ENCODE data around the gene BAZ1B.

DNA sequence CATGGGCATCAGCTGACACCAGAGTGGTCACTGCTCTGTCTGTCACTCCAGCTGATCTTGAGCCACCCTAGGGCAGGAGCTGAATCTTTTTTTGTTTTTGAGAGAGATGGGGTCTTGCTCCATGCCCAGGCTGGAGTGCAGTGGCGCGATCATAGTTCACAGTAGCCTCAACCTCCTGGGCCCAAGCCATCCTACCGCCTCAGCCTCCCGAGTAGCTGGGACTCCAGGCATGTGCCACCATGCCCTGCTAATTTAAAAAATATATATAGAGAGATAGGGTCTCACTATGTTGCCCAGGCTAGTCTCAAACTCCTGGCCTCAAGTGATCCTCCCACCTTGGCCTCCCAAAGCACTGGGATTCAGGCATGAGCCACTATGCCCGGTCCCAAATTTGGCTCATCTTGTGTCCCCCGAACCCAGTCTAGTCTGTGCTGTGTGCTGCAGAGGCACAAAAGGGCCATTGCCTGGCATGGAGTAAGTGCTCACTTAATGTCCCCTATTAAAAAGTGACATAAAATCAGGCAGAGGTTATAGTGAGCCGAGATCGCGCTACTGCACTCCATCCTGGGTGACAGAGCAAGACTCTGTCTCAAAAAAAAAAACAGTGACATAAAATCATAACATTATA is 96.6 kb downstream of the BAZ1B start:
- TF ChIP-seq, protein P1, sequence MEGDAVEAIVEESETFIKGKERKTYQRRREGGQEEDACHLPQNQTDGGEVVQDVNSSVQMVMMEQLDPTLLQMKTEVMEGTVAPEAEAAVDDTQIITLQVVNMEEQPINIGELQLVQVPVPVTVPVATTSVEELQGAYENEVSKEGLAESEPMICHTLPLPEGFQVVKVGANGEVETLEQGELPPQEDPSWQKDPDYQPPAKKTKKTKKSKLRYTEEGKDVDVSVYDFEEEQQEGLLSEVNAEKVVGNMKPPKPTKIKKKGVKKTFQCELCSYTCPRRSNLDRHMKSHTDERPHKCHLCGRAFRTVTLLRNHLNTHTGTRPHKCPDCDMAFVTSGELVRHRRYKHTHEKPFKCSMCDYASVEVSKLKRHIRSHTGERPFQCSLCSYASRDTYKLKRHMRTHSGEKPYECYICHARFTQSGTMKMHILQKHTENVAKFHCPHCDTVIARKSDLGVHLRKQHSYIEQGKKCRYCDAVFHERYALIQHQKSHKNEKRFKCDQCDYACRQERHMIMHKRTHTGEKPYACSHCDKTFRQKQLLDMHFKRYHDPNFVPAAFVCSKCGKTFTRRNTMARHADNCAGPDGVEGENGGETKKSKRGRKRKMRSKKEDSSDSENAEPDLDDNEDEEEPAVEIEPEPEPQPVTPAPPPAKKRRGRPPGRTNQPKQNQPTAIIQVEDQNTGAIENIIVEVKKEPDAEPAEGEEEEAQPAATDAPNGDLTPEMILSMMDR (IDR thresholded peaks at IDR 0.05; ENCODE audit: insufficient read depth, low read length, poor library complexity, severe bottlenecking): no peak
- TF ChIP-seq EZH2phosphoT487 (conservative IDR thresholded peaks at IDR 0.05; ENCODE audit: low read length): no peak

Data from SU-DHL-6 (cell line).